Hepatocyte (in vitro differentiated cells): ENCODE results near the gene PCBP3. TPM values are rescaled to one million over a fixed set of nuclear protein-coding genes. Genes with fewer than 3 reads are reported as not detected.

Experiments used
- DNase-seq: peaks from one replicate; pipeline ENCODE4 v3.0.0-alpha.2; 2016; ENCODE audit warnings: low spot score
- H2AFZ ChIP-seq: fragments of 200-600 bp; sonication (generic); 2 replicates; pipeline ENCODE4 v1.6.0; 2016; ENCODE audit warnings: antibody characterized with exemption, mild to moderate bottlenecking
- H3K27ac ChIP-seq: fragments of 200-600 bp; sonication (generic); 2 replicates; pipeline ENCODE4 v1.5.1; 2016; ENCODE audit warnings: mild to moderate bottlenecking
- H3K27me3 ChIP-seq: fragments of 200-600 bp; sonication (generic); 2 replicates; pipeline ENCODE4 v1.6.1; 2016
- H3K36me3 ChIP-seq: fragments of 200-600 bp; sonication (generic); replicated peaks from 2 replicates; pipeline ENCODE4 v1.5.1; 2016; ENCODE audit warnings: low read depth; ENCODE audit not compliant: insufficient read depth
- H3K4me1 ChIP-seq: fragments of 200-600 bp; sonication (generic); 2 replicates; pipeline ENCODE4 v1.5.1; 2016; ENCODE audit warnings: mild to moderate bottlenecking, moderate library complexity; ENCODE audit not compliant: insufficient read depth
- H3K4me2 ChIP-seq: fragments of 200-600 bp; sonication (generic); 2 replicates; pipeline ENCODE4 v1.6.0; 2016
- H3K4me3 ChIP-seq: fragments of 200-600 bp; sonication (generic); 2 replicates; pipeline ENCODE4 v1.5.1; 2016; ENCODE audit warnings: mild to moderate bottlenecking
- H3K79me2 ChIP-seq: fragments of 200-600 bp; sonication (generic); 2 replicates; pipeline ENCODE4 v1.6.0; 2017; ENCODE audit warnings: mild to moderate bottlenecking
- H3K9me2 ChIP-seq: fragments of 200-600 bp; sonication (generic); replicated peaks from 2 replicates; pipeline ENCODE4 v1.6.0; 2017; ENCODE audit warnings: mild to moderate bottlenecking; ENCODE audit not compliant: insufficient read depth
- H3K9me3 ChIP-seq: fragments of 200-600 bp; sonication (generic); 2 replicates; pipeline ENCODE4 v1.5.1; 2016; ENCODE audit warnings: low read depth, mild to moderate bottlenecking
- H4K20me1 ChIP-seq: fragments of 200-600 bp; sonication (generic); 2 replicates; pipeline ENCODE4 v1.6.0; 2016; ENCODE audit warnings: mild to moderate bottlenecking; ENCODE audit not compliant: insufficient read depth, poor library complexity, severe bottlenecking
- CTCF ChIP-seq: fragments of 200-600 bp; sonication (generic); IDR thresholded peaks from 2 replicates; pipeline ENCODE4 v1.5.1; 2016; ENCODE audit warnings: antibody characterized with exemption, mild to moderate bottlenecking; ENCODE audit not compliant: poor library complexity
- EZH2 ChIP-seq: fragments of 200-600 bp; sonication (generic); IDR thresholded peaks from 2 replicates; pipeline ENCODE4 v1.6.1; 2016; ENCODE audit warnings: antibody characterized with exemption, mild to moderate bottlenecking, borderline replicate concordance
- EZH2phosphoT487 ChIP-seq: fragments of 200-600 bp; sonication (generic); IDR thresholded peaks from one replicate; pipeline ENCODE4 v1.6.1; 2018; ENCODE audit warnings: antibody characterized with exemption, mild to moderate bottlenecking, low read depth, moderate library complexity; ENCODE audit not compliant: unreplicated experiment, severe bottlenecking
- WGBS: methylation state at CpG from one replicate; pipeline ENCODE4 v1.1.6; 2016; ENCODE audit warnings: low lambda C conversion rate; ENCODE audit errors: missing lambda C conversion rate; 5-methylcytosine and 5-hydroxymethylcytosine counted together
- polyA plus RNA-seq: library from polyadenylated mRNA; unstranded; fragments of >200 nt; fragmentation: Nextera tagmentation; extraction: Ambion mirVana; gene quantifications from 2 replicates; pipeline ENCODE4 v1.2.1, GENCODE V29; 2016
- total RNA-seq: library from RNA; depleted of rRNA; stranded (reverse); fragments of >200 nt; gene quantifications from 2 replicates; pipeline ENCODE4 v1.2.3, GENCODE V29; 2014

PCBP3 gene
- total and polyA plus RNA-seq, 2 experiments from 2014 or later, result 3.1 to 8.8 TPM

DNA sequence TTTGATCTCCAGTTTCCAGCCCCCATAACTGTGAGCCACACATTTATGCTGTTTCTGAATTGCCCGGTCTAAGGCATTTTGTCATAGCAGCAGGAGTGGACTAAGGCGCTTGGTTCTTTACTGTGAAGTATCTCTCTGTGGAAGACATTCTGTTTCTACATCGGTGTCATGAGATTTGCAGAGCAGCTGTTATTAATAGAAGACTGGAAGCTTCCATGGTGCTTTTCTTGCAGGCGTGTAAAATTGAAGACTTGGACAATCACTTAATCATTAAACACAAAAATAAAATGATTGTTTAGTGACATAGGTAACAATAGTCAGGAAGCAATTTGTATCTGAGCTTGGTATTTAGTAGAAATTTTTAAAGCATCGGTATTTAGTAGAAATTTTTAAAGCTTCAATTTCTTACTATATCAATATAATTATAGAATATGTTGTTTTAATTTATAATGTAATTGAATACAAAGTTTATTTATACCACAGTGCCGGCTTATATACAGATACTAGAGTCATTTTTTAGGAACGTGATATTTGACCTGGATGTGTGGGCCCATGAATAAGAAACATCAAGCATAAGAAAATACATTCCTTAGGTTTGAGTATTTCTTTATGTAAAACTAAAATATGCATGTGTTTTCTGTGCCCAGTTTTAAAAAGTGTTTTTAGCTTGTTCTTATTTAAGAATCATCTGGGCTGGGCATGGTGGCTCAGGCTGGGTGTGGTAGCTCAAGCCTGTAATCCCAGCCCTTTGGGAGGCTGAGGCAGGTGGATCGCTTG, 277.5 kb downstream of the PCBP3 start:
- no peak for DNase-seq
- WGBS, result 91% methylated on average over 8 of the region's 8 CpGs
- no peak overlapping the region for H3K4me2 ChIP-seq
- no peaks in the 10 kb centered on the region for H3K79me2 ChIP-seq
- TF ChIP-seq CTCF (no peak), EZH2phosphoT487 (no peak), EZH2 (no peak)
- H3K4me3 ChIP-seq, result no peak overlapping the region
- H2AFZ ChIP-seq, result no peak overlapping the region
- H3K36me3 ChIP-seq, result no peaks in the 10 kb centered on the region
- H3K27me3 ChIP-seq, result no peaks in the 10 kb centered on the region
- H4K20me1 ChIP-seq, result no peaks in the 10 kb centered on the region
- H3K27ac ChIP-seq, result no peak overlapping the region
- no peaks in the 10 kb centered on the region for H3K9me2 ChIP-seq
- H3K9me3 ChIP-seq, result no peaks in the 10 kb centered on the region
- peaks cover 5% of the 10 kb centered on the region for H3K4me1 ChIP-seq

- no peak for DNase-seq
- TF ChIP-seq CTCF (no peak), EZH2phosphoT487 (no peak), EZH2 (no peak)
Observed at GRCh38 chr21:45921917-45922316, 278.4 kb downstream of the PCBP3 start.

DNA sequence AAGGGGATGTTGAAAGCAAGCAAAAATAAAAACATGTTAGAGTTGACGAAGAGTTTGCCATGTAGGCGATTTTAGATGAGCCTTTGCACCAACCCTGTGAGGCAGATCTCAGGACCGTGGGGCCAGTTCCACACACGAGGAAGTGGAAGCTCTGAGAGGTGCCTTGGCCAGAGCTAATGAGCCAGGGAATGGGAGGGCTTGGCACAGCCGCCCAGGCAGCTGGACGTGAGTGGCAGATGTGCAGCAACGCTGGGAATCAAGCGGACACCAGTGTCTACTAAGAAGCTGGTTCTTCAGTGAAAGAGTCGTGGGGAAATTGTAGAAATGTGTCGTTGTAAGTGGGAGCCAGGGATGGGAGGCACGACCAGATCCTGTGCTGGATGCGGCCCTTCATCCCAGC, 279.1 kb downstream of the PCBP3 start:
- Histone ChIP-seq H3K4me3 (no peak overlapping the region), H3K27ac (no peak overlapping the region), H4K20me1 (no peaks in the 10 kb centered on the region), H3K27me3 (no peaks in the 10 kb centered on the region), H2AFZ (no peak overlapping the region), H3K4me2 (no peak overlapping the region), H3K9me2 (no peaks in the 10 kb centered on the region), H3K79me2 (no peaks in the 10 kb centered on the region), H3K9me3 (no peaks in the 10 kb centered on the region), H3K4me1 (no peaks in the 10 kb centered on the region), H3K36me3 (no peaks in the 10 kb centered on the region)
- no peak for TF ChIP-seq CTCF
- no peak for TF ChIP-seq EZH2phosphoT487
- TF ChIP-seq EZH2, result no peak
- WGBS, result 87% methylated on average over 12 of the region's 12 CpGs
- no peak for DNase-seq

More at GRCh38 chr21:45921917-45922316, 278.4 kb downstream of the PCBP3 start:
- Histone ChIP-seq H3K9me3 (no peaks in the 10 kb centered on the region), H4K20me1 (no peaks in the 10 kb centered on the region), H3K79me2 (no peaks in the 10 kb centered on the region), H3K4me3 (no peak overlapping the region), H3K27ac (no peak overlapping the region), H3K4me2 (no peak overlapping the region), H3K36me3 (no peaks in the 10 kb centered on the region), H3K4me1 (no peaks in the 10 kb centered on the region), H3K9me2 (no peaks in the 10 kb centered on the region), H3K27me3 (no peaks in the 10 kb centered on the region), H2AFZ (no peak overlapping the region)
- WGBS, result 90% methylated on average over 7 of the region's 7 CpGs
